SU-DHL-6 (cell line): ENCODE data around the gene TP53BP2.

Experiments used
- EZH2phosphoT487 ChIP-seq: fragments of 200-600 bp; sonication (generic), shearing (Covaris generic); conservative IDR thresholded peaks from 2 replicates; pipeline ENCODE4 v1.6.1; 2018; ENCODE audit warnings: mild to moderate bottlenecking, antibody characterized with exemption, low read length, moderate library complexity, mixed read lengths
- TF ChIP-seq, protein P1 (sequence below): fragments of 200-600 bp; sonication (generic); IDR thresholded peaks from one replicate; pipeline ENCODE4 v1.5.1; 2017; ENCODE audit warnings: antibody characterized with exemption, mild to moderate bottlenecking, low read length, moderate library complexity; ENCODE audit not compliant: insufficient read depth, poor library complexity, severe bottlenecking

GRCh38 chr1:223780318-223780717 lies 65.4 kb downstream of the TP53BP2 start:
- TF ChIP-seq, protein P1, sequence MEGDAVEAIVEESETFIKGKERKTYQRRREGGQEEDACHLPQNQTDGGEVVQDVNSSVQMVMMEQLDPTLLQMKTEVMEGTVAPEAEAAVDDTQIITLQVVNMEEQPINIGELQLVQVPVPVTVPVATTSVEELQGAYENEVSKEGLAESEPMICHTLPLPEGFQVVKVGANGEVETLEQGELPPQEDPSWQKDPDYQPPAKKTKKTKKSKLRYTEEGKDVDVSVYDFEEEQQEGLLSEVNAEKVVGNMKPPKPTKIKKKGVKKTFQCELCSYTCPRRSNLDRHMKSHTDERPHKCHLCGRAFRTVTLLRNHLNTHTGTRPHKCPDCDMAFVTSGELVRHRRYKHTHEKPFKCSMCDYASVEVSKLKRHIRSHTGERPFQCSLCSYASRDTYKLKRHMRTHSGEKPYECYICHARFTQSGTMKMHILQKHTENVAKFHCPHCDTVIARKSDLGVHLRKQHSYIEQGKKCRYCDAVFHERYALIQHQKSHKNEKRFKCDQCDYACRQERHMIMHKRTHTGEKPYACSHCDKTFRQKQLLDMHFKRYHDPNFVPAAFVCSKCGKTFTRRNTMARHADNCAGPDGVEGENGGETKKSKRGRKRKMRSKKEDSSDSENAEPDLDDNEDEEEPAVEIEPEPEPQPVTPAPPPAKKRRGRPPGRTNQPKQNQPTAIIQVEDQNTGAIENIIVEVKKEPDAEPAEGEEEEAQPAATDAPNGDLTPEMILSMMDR: no peak
- TF ChIP-seq EZH2phosphoT487: no peak
